Hematopoietic multipotent progenitor cell treated with erythropoietin and hydrocortisone succinate and interleukin-3 and kit ligand, for 8 days (in vitro differentiated cells): ENCODE measurements around the gene IRAK1.
A peak's percentile ranks its signal among the peaks of the same experiment; 100 is the strongest.
"Not testable (repeated sequence)": the region's sequence is repeated elsewhere in the genome, so short reads cannot be mapped to it uniquely, and the experiment has no call there.

Experiments used
- DNase-seq: peaks from one replicate; pipeline ENCODE4 v3.0.0-alpha.2; 2015

Gene IRAK1

DNA sequence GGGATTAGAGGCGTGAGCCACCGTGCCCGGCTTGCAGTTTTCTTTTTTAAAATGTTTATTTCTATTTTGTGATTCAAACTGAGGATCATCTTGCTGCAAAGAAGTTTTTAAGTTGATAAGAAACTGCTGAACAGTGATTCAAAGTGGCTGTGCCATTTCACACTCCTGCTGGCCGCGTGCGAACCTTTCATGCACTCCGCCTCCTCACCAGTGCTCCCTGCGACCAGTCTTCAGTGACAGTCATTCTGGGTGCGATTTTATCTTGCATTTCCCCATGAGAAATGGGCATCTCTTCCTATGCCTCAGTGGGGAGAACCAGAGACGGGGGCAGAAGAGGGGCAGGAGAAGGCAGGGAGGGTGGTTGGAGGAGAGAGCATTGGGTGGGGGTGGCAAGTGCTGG lies 25.7 kb downstream of the IRAK1 start:
- DNase-seq: no peak

DNA sequence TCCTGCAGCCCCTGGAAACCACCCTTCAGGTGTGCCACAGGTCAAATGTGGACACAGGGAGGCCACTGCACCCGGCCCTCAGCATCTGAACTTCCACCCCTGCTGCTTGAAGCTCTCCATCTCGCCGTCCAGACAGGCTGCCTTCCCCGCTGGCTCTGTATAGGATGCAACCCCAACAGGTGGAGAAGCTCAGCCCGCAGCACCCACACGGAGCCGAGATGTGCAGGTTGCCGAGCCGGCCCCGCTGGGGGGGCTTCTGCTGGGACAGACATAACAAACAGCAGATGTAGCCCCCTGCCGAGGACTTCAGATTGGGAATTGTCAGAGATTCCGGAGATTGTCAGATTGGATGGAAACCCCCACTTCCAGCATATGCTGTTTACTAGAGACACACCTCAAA lies 26.6 kb downstream of the IRAK1 start:
- no peak for DNase-seq

- no peak for DNase-seq
These were observed 27.5 kb downstream of the IRAK1 start for GRCh38 chrX:153992180-153992579.

DNA sequence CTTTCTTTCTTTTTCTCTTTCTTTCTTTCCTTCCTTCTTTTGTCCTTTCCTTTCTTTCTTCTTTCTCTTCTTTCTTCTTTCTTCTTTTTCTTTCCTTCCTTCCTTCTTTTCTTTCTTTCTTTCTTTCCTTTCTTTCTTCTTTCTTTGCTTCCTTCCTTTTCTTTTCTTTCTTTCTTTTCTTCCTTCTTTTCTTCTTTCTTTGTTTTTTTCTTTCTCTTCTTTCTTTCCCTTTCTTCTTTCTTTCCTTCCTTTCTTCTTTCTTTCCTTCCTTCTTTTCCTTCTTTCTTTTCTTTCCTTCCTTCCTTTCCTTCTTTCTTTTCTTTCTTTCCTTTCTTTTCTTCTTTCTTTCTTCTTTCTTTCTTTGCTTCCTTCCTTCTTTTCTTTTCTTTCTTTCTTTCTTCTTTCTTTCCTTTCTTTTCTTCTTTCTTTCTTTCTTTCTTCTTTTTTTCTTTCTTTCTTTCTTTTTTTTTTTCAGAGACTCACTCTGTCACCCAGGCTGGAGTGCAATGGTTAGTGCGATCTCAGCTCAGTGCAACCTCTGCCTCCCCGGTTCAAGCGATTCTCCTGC lies 28.6 kb downstream of the IRAK1 start:
- no peak for DNase-seq

DNA sequence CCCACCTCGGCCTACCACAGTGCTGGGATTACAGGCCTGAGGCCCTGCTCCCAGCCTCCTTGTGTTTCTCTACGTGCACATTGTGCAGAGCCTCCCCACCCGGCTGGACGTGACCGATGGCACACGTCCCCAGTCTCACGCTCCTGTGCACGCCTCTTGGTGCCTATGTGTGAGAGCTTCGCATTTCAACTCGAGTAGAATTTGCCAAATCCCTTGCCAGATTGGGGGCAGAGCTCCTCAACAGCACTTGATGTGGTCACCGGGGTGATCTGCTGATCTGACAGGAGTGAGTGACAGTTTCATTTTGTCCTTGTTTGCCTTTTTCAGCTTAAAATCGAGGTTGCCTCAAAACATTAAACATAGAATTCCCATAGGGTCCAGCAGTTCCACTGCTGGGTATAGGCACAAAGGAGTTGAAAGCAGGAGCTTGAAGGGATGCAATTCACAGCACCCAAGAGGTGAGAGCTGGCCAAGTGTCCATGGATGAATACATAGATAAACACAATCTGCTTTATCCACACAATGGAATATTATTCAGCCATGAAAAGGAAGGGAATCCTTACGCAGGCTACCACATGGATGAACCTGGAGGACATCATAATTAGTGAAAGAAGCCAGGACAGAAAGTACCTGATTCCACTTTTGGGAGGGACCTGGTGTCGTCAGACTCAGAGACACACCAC lies 29.6 kb downstream of the IRAK1 start:
- no peak for DNase-seq

- no peak for DNase-seq
These were observed 31.2 kb downstream of the IRAK1 start for GRCh38 chrX:153988493-153988892.

GRCh38 chrX:153984351-153985178 lies 35.1 kb downstream of the IRAK1 start:
- peak; percentile 54 for DNase-seq

- DNase-seq: no peak
These were observed 36.3 kb downstream of the IRAK1 start for GRCh38 chrX:153983321-153983801.

DNA sequence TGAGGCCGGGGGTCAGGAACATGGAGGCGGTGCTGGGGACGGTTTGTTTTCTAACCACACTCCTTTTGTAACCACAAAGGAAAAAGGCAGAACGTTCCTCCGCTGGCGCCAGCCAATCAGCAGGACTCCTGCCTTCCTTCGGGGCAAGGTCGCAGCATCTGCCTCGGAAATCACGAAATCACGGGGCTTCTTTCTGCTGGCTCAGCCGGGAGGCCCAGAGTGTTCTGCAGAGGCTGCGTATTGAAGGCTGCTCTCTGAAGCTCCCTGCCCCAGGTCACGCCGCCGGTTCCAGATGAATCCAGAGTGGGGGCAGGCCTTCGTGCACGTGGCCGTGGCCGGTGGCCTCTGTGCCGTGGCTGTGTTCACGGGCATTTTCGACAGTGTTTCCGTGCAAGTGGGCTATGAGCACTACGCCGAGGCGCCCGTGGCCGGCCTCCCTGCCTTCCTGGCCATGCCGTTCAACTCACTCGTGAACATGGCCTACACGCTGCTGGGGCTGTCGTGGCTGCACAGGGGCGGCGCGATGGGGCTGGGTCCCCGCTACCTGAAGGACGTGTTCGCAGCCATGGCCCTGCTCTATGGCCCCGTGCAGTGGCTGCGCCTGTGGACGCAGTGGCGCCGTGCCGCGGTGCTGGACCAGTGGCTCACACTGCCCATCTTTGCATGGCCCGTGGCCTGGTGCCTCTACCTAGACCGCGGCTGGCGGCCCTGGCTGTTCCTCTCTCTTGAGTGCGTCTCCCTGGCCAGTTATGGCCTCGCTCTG lies 37.8 kb downstream of the IRAK1 start:
- DNase-seq: peak; percentile 59

GRCh38 chrX:153981231-153981630 lies 38.5 kb downstream of the IRAK1 start:
- DNase-seq: no peak

DNA sequence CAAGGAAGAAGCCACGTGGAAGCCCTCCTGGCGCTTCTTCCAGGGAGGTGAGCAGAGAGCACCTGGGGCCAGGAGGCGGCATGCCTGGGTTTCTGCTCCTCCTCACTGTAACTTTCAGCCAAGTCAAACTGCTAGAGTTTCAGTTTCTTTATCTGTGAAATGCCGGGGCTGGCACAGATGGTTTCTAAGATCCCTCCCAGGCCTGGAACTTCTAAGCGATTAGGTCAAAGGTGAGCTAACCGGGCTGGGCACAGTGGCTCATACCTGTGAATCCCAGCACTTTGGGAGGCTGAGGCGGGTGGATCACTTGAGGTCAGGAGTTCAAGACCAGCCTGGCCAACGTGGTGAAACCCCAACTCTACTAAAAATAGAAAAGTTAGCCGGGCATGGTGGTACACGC lies 39.3 kb downstream of the IRAK1 start:
- DNase-seq: not testable (repeated sequence)

DNA sequence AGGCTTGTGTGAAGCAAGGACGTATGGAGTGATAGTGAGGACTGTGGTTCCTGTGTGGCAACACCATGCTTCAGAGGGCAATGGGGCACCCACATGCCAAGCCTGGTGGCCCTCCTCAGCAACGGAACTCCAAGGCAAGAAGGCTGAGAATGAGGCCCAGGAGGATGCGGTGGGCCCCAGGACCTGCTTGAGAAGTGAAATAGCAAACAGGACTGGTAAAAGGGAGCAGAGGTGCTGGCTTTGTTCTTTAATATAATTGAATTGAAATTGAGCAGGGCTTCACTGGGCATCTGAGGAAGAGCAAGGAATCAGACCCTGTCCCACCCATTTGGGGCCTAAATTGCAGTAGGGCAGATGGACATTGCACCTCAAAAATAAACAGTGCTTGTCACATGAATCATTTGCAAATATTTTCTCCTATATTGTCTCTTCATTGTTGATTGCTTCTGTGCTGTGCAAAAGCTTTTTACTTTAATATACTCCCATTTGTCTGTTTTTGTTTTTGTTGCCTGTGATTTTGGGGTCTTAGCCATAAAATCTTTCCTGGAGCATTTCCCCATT lies 44.9 kb downstream of the IRAK1 start:
- DNase-seq: no peak

- DNase-seq: no peak
These were observed 45.5 kb downstream of the IRAK1 start for GRCh38 chrX:153974003-153974725.

DNA sequence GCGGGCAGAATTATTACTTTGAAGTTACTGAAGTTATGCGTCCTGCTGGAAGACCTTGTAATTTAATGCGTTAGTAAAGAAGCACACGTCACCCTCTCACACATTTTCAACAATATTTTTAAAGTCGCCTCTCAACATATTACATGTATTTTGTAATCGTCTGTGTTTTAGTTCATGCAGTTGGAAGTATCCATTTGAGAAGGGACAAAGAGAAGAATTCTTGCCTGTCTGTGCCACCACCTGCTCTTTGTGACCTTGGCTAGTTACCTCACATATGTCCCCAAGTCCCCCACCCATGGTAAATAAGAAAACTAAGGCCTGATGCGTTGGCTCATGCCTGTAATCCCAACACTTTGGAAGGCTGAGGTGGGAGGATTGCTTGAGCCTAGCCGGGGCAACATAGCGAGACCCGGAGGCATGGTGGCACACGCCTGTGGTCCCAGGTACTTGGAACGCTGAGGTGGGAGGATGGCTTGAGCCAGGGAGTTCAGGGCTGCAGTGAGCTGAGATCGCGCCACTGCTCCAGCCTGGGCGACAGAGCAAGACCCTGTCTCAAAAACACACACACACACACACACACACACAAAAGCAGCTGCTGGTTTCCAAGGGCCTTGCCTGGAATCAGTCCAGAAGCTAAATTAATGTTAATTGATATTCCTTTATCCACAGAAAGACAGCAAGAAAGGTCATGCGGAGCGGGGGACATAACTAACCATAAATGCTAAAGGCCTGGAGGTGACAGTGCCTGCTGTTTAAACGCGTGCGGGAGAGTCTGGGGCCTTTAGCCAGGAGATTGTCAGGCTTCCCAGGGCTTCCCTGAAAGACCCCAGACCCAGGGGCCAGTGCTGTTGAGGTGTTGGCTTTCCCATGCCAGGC lies 46.3 kb downstream of the IRAK1 start:
- DNase-seq: peak; percentile 36

DNA sequence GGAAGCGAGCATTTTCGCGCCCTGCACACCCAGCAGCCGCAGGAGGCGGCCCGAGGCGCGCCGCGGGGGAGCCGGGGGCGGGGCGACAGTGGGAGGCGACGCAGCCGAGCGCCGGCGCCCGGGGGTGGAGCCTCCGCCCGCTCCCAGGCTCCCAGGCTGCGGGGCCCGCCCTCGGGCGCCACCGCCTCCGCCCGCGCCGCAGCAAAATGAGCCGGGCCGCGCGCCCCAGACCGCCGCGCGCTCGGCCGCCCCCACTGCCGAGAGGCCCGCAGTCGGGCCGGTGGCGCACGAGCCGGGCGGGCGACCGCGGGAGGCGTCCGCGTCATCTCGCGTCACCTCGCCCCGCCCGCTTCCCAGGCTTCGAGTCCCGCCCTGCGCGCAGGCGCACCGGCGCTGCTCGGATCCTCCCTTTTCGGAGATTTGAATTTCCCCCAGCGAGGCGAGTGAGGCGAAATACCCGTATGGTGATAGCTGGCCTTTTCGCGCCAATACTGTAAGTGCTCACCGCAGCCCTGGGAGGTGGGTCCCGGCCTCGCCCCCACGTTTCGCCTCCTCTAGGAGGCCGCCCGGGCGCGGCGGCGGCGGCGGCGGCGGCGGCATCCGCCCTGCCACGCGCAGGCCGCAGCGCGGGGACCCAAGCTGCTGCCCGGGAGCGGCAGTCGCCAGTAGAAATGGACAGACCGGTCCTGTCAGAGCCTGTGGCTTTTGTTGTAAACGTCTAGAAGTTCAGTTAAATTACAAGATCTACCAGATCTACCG lies 47.2 kb downstream of the IRAK1 start, which contains the start of gene TMEM187:
Gene TMEM187, plus strand, starts transcription at position 387 of the 759 bp plus-strand sequence. CDS start 9,309 bp downstream, outside the sequence.
- DNase-seq: peak; percentile 93

DNA sequence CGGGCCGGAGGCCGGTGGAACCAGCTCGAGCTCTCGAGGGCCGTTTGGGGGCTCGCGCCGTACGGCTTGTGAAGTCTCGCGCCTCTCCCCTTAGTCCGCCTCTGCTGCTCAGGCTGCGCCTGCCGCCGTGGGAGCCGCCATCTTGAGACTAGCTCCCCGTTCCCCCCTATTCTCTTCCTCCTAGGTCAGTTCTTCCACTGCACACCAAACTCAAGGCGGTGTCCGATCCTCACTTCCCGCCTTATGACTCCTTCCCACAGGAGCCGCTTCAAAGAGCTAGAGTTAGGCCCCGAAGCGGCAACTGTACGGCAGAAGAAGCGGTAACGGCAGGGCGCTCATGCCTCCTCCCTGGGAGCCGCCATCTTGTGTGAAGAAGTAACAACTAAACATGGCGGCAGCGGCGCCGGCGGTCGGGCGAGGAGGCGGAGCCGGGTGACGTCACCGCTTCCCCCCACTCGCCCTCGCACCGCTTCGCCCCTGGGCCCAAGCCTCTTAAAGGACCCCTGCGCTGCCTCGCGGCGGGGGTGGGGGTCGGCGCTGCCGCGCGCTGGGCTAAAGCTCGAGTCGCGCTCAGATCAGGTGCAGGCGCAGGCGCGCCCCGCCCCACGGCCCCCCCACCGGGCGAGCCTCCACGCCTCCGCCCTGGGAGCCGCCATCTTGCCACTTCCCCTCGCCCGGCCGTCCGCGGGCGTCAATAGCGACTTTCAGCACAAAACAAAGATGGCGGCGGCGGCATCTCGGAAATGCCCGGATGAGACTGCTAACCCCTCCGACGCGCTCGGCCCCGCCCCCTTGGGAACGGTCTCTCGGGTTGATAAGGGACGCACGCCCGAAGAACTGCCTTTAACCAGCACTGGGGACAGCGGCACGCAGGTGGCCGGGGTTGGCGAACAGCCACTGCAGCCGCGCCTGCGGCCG lies 48.0 kb downstream of the IRAK1 start, which contains the start of gene HCFC1:
Gene HCFC1, minus strand, starts transcription at position 369 of the 918 bp plus-strand sequence. CDS start 978 bp downstream, outside the sequence.
- DNase-seq: peak; percentile 91

GRCh38 chrX:153971124-153971449 lies 48.6 kb downstream of the IRAK1 start:
- peak; percentile 87 for DNase-seq

GRCh38 chrX:153970357-153971123 lies 49.2 kb downstream of the IRAK1 start:
- peak; percentile 82 for DNase-seq
